GM23338 (cell line): ENCODE data around the gene DOCK10. TPM values are rescaled to one million over a fixed set of nuclear protein-coding genes. Genes with fewer than 3 reads are reported as not detected.

Experiments used
- ATAC-seq: fragments of 200-7000 bp; cut with Tn5 transposase; 3 replicates; pipeline ENCODE4 v1.9.1; 2020
- DNase-seq: peaks from one replicate; pipeline ENCODE4 v3.0.0-alpha.2; 2015; ENCODE audit warnings: low spot score
- H2AFZ ChIP-seq: fragments of 200-600 bp; sonication (generic); 2 replicates; pipeline ENCODE4 v1.8.0; 2016; ENCODE audit warnings: antibody characterized with exemption, mild to moderate bottlenecking, moderate library complexity
- H3F3A ChIP-seq: fragments of 200-600 bp; sonication (generic); replicated peaks from 2 replicates; pipeline ENCODE4 v1.8.0; 2017; ENCODE audit warnings: antibody characterized with exemption, mixed run types, low read depth
- H3K27ac ChIP-seq: fragments of 200-600 bp; sonication (generic); 2 replicates; pipeline ENCODE4 v1.6.1; 2016; ENCODE audit warnings: low read depth
- H3K27me3 ChIP-seq: fragments of 200-600 bp; sonication (generic); 2 replicates; pipeline ENCODE4 v1.8.0; 2016; ENCODE audit warnings: mild to moderate bottlenecking, mixed run types, moderate library complexity; ENCODE audit not compliant: insufficient read depth
- H3K36me3 ChIP-seq: fragments of 200-600 bp; sonication (generic); 2 replicates; pipeline ENCODE4 v1.8.0; 2016; ENCODE audit warnings: mild to moderate bottlenecking; ENCODE audit not compliant: insufficient read depth
- H3K4me1 ChIP-seq: fragments of 200-600 bp; sonication (generic); 2 replicates; pipeline ENCODE4 v1.8.0; 2016; ENCODE audit warnings: mild to moderate bottlenecking, moderate library complexity; ENCODE audit not compliant: insufficient read depth
- H3K4me2 ChIP-seq: fragments of 200-600 bp; sonication (generic); 2 replicates; pipeline ENCODE4 v1.7.1; 2017; ENCODE audit warnings: mixed run types
- H3K4me3 ChIP-seq: fragments of 200-600 bp; sonication (generic); 2 replicates; pipeline ENCODE4 v1.6.1; 2016; ENCODE audit warnings: mixed run types
- H3K79me2 ChIP-seq: fragments of 200-600 bp; sonication (generic); replicated peaks from 2 replicates; pipeline ENCODE4 v1.8.0; 2017; ENCODE audit warnings: mild to moderate bottlenecking; ENCODE audit not compliant: insufficient read depth
- H3K9me2 ChIP-seq: fragments of 200-600 bp; sonication (generic); 2 replicates; pipeline ENCODE4 v1.8.0; 2017; ENCODE audit not compliant: insufficient read depth
- H4K20me1 ChIP-seq: fragments of 200-600 bp; sonication (generic); replicated peaks from 2 replicates; pipeline ENCODE4 v1.8.0; 2017; ENCODE audit warnings: mild to moderate bottlenecking; ENCODE audit not compliant: insufficient read depth
- H3K27ac Mint-ChIP-seq: 2 replicates; pipeline ENCODE4 v1.8.0; 2020; ENCODE audit warnings: inconsistent platforms, mild to moderate bottlenecking, moderate library complexity, mixed read lengths
- H3K27me3 Mint-ChIP-seq: 3 replicates; pipeline ENCODE4 v1.8.0; 2022; ENCODE audit warnings: low read depth, mild to moderate bottlenecking, moderate library complexity, mixed read lengths, inconsistent platforms; ENCODE audit not compliant: insufficient read depth, poor library complexity
- H3K36me3 Mint-ChIP-seq: 3 replicates; pipeline ENCODE4 v1.8.0; 2021; ENCODE audit warnings: low read depth, mild to moderate bottlenecking, inconsistent platforms, moderate library complexity, mixed read lengths
- H3K4me1 Mint-ChIP-seq: 3 replicates; pipeline ENCODE4 v1.8.0; 2020; ENCODE audit warnings: mild to moderate bottlenecking, inconsistent platforms, mixed read lengths
- H3K4me3 Mint-ChIP-seq: 3 replicates; pipeline ENCODE4 v1.8.0; 2021; ENCODE audit warnings: moderate library complexity, mild to moderate bottlenecking, inconsistent platforms, mixed read lengths
- H3K9me3 Mint-ChIP-seq: 3 replicates; pipeline ENCODE4 v1.8.0; 2020; ENCODE audit warnings: moderate library complexity, mild to moderate bottlenecking, inconsistent platforms, mixed read lengths
- CREB1 ChIP-seq: fragments of 250-450 bp; sonication (Bioruptor Pico); IDR thresholded peaks from 2 replicates; pipeline ENCODE4 v1.5.0; 2020; ENCODE audit warnings: low read depth, mild to moderate bottlenecking, moderate library complexity
- CTCF ChIP-seq, 2 experiments: fragments of 200-600 bp in 1 of 2; sonication (generic) in 1 of 2; conservative IDR thresholded peaks; 2 replicates each; pipeline versions ENCODE4 v1.5.1 to v1.6.1; 2016 to 2017; ENCODE audit warnings: antibody characterized with exemption in 2 of 2, low read depth in 2 of 2, mild to moderate bottlenecking in 2 of 2, moderate library complexity in 1 of 2
- ETS1 ChIP-seq: IDR thresholded peaks from 2 replicates; pipeline ENCODE4 v1.6.1; 2016; ENCODE audit warnings: antibody characterized with exemption
- EZH2 ChIP-seq: fragments of 200-600 bp; sonication (generic); IDR thresholded peaks from one replicate; pipeline ENCODE4 v1.8.0; 2017; ENCODE audit warnings: antibody characterized with exemption, mild to moderate bottlenecking, low read depth; ENCODE audit not compliant: unreplicated experiment
- EZH2phosphoT487 ChIP-seq: fragments of 200-600 bp; sonication (generic); IDR thresholded peaks from one replicate; pipeline ENCODE4 v1.8.1; 2018; ENCODE audit warnings: antibody characterized with exemption; ENCODE audit not compliant: unreplicated experiment
- JUNB ChIP-seq: IDR thresholded peaks from one replicate; pipeline ENCODE4 v1.6.1; 2016; ENCODE audit warnings: antibody characterized with exemption; ENCODE audit not compliant: unreplicated experiment
- NANOG ChIP-seq: IDR thresholded peaks from 2 replicates; pipeline ENCODE4 v1.6.1; 2016; ENCODE audit warnings: antibody characterized with exemption, borderline replicate concordance
- POLR2AphosphoS5 ChIP-seq: IDR thresholded peaks from 2 replicates; pipeline ENCODE4 v1.6.1; 2016; ENCODE audit warnings: antibody characterized with exemption, low read depth
- REST ChIP-seq: IDR thresholded peaks from one replicate; pipeline ENCODE4 v1.6.1; 2018; ENCODE audit warnings: antibody characterized with exemption; ENCODE audit not compliant: unreplicated experiment
- STAT1 ChIP-seq: IDR thresholded peaks from one replicate; pipeline ENCODE4 v1.6.1; 2016; ENCODE audit warnings: antibody characterized with exemption; ENCODE audit not compliant: unreplicated experiment
- ZNF114 ChIP-seq: fragments of 250-450 bp; sonication (Bioruptor Pico); IDR thresholded peaks from 2 replicates; pipeline ENCODE4 v1.5.0; 2020; ENCODE audit warnings: mild to moderate bottlenecking, moderate library complexity
- ZNF331 ChIP-seq: fragments of 250-450 bp; sonication (Bioruptor Pico); IDR thresholded peaks from 2 replicates; pipeline ENCODE4 v1.5.0; 2020; ENCODE audit warnings: low read depth, mild to moderate bottlenecking, moderate library complexity
- ZNF462 ChIP-seq: fragments of 250-450 bp; sonication (Bioruptor Pico); IDR thresholded peaks from 2 replicates; pipeline ENCODE4 v1.5.0; 2020; ENCODE audit warnings: mild to moderate bottlenecking, moderate library complexity
- polyA plus RNA-seq: library from polyadenylated mRNA; unstranded; fragments of >200 nt; fragmentation: Nextera tagmentation; extraction: Ambion mirVana; gene quantifications from 2 replicates; pipeline ENCODE4 v1.2.1, GENCODE V29; 2016
- total RNA-seq: library from RNA; depleted of rRNA; stranded (reverse); fragments of >200 nt; shearing (Covaris generic); gene quantifications from 2 replicates; pipeline ENCODE4 v1.2.3, GENCODE V29; 2014

DOCK10 gene
- total and polyA plus RNA-seq, 2 experiments from 2014 or later = 1.0 to 1.7 TPM

GRCh38 chr2:225032246-225032645 is 10.0 kb downstream of the DOCK10 start:
- H3K27me3 Mint-ChIP-seq = no peaks in the 10 kb centered on the region
- Histone ChIP-seq H4K20me1 (no peaks in the 10 kb centered on the region), H3K4me3 (no peak overlapping the region), H3F3A (no peaks in the 10 kb centered on the region), H3K79me2 (no peaks in the 10 kb centered on the region), H2AFZ (no peak overlapping the region), H3K27ac (no peak overlapping the region), H3K36me3 (no peaks in the 10 kb centered on the region), H3K9me2 (no peaks in the 10 kb centered on the region; the same call in 1 of the 2 replicates), H3K4me1 (no peaks in the 10 kb centered on the region), H3K4me2 (no peak overlapping the region), H3K27me3 (no peaks in the 10 kb centered on the region)
- no peak for TF ChIP-seq STAT1
- no peak for TF ChIP-seq CREB1
- no peak for TF ChIP-seq REST
- no peak for TF ChIP-seq NANOG
- TF ChIP-seq POLR2AphosphoS5 = no peak
- TF ChIP-seq EZH2phosphoT487 = no peak
- TF ChIP-seq ZNF462 (CRISPR knock-in tag) = no peak
- no peak for TF ChIP-seq ZNF331 (CRISPR knock-in tag)
- no peak for TF ChIP-seq ZNF114 (CRISPR knock-in tag)
- TF ChIP-seq EZH2 = no peak
- no peak for TF ChIP-seq CTCF (conservative IDR thresholded peaks at IDR 0.05; ENCODE audit: low read depth in 2 of 2)
- TF ChIP-seq ETS1 = no peak
- TF ChIP-seq JUNB = no peak
- H3K27ac Mint-ChIP-seq = no peak overlapping the region
- no peak overlapping the region for H3K4me3 Mint-ChIP-seq
- no peak for DNase-seq
- no peaks in the 10 kb centered on the region for H3K36me3 Mint-ChIP-seq
- H3K4me1 Mint-ChIP-seq = no peaks in the 10 kb centered on the region
- no peaks in the 10 kb centered on the region for H3K9me3 Mint-ChIP-seq
- no peak for ATAC-seq
